ENCODE results near the gene AKR1D1.

GRCh38 chr7:138036135-138036534 is 40.1 kb upstream of the AKR1D1 start:
- TF ChIP-seq CTCF (IDR thresholded peaks at IDR 0.05) (no peak), EZH2 (IDR thresholded peaks at IDR 0.05; ENCODE audit: borderline replicate concordance, insufficient read depth, low read depth, low read length, poor library complexity, severe bottlenecking) (no peak)

Measured in B cell (primary cell).